HG03469 (cell line): ENCODE results near the gene SHISA8.

ENCODE experiments used
- ATAC-seq: cut with Tn5 transposase; IDR thresholded peaks from one replicate; pipeline ENCODE4 v1.9.1; 2021; ENCODE audit warnings: mild to moderate bottlenecking, moderate library complexity, moderate number of reproducible peaks; ENCODE audit not compliant: unreplicated experiment

SHISA8 gene

GRCh38 chr22:41915786-41916493 lies 1.1 kb upstream of the SHISA8 start:
- no peak for ATAC-seq

GRCh38 chr22:41914611-41915034 lies 251 bp downstream of the SHISA8 start:
- ATAC-seq: no peak

DNA sequence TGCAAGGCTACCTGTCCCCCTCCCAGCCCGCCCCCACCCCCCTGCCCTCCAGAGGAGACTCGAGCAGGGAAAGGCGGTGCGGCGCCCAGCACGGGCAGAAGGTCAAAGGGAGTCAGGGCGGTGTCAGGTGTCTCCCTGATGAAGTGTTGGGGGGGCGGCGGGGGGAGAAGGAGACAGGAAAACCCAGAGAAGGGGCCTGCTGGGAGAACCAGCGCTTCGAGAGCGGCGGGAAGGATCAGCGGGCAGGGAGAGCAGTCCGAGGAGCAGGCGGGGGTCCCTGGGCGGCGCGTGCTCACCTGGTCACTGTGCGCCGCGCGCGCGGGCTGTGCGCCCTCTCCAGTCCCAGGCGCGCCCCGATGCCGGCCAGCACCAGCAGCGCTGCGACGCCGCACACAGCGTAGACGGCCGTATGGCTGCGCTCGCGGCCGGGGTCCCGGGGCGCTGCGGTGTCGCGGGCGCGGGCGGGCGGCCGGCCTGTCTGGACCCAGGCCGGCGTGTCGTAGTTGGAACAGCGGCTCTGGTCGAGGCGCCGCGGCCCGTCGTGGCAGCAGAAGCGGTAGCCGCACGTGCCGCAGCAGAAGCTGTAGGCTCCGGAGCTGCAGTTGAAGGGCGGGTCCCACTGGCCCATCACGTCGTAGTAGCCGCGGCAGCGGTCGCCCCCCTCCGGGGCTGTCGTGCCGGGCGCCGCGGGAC lies 886 bp downstream of the SHISA8 start:
- ATAC-seq: no peak

DNA sequence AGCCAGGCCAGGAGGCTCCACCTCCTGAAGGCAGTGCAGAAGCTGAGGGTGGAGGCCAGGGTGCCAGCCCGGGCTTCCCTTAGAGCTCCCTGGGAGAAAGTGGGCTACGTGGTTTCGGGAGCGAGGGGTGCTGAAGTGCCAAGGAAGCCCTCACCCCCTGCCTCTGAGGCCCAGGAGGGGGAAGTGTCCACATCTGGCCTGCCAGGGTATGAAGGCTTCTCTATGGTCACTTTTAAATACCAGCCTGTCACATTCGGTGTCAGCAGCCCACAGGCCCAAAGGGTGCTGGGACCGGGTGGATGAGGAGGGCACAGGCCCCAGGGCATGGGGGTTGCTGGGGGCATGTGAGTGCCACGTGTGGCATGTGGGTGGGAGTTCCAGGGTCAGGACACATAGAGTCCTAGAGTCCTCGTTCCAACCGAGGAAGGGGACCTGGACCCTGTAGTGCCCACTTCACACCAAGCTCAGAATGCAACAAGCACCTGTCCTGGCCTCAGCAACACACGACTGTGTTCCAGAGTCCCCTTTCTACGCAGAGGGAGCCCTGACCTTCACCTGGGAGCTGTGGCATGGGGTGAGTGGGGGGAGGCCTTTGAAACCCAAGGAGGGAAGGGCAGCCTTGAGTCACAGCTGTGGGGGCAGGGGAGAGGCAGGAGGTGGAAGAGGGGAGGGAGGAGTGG lies 1.7 kb downstream of the SHISA8 start:
- ATAC-seq: no peak

DNA sequence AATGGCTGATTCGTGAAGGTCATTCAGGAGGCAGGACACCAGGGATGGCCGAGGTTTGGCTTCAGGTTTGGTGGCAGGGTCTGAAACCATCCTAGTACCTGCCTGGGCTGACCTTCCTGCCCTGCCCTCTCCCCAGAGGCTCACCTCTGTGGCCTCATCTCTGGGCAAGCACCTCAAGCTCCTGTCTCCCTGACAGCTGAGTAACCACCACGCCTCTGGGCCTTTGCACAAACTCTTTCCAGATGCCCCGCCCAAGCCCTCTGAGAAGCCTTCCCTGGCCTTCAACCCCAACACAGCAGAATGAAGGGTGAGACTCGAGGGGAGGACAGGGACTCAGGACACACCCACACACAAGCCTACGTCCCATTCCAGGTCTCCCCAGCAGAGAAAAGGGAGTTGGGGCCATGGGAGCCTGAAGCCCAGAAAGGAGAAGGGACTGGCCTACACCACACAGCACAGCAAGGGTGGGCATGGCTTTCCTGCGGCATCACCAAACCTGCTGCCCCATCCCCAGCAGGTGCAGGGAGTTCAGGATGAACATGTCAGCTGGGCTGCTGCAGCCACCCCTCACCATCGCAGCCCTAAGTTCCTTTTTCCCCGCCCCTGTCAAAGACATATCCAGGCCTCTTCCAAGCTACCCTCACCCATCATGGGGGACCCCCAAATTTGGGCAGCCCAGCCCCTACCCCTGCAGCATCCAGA lies 2.4 kb downstream of the SHISA8 start:
- ATAC-seq: no peak

- ATAC-seq: no peak
Observed at GRCh38 chr22:41911001-41911611, 3.8 kb downstream of the SHISA8 start.

DNA sequence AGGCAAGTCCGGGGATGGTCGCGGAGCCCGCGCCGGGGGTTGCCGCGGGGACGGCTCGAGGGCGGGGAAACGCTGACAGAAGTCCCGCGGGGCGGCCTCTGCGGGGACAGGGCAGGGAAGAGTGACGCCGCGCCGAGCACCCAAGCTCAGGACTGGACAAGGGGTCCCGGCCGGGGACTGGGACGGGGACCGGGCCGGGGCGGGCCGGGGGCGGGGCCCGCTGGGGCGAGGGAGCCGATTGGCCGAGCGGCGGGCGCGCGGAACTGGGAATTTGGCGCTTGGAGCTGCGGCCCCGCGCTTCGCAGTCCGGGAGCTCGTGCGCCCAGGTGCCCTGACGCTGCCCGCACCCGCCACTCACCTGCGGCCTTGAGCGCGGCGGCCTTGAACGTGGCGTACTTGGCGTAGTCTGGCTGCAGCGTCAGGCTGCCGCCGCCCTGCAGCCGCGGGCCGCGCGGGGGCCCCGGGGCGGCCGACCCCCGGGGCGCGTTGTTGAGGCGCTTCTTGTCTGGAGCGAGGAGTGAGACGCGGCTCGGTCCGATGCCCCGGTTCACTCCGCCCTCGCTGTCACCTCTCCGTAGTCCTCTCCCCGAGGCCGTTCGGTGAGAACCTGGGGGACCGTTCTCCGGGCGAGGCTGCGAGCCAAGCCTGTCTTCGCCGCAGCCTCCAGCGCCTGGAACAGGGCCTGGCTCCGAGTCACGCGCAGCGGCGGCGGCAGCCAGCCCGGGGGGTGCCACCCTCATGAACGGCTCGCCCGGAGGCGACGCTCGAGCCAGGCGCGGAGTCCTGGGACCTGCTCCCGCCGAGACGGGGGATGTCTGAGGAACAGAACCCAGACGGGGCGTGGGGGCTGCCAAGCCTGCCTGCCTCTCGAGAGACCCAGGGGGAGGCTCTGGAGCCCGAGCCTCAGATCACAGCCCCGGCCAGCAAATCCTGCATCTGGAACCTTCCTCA lies 4.5 kb downstream of the SHISA8 start:
- no peak for ATAC-seq

GRCh38 chr22:41909310-41910049 lies 5.4 kb downstream of the SHISA8 start:
- no peak for ATAC-seq

DNA sequence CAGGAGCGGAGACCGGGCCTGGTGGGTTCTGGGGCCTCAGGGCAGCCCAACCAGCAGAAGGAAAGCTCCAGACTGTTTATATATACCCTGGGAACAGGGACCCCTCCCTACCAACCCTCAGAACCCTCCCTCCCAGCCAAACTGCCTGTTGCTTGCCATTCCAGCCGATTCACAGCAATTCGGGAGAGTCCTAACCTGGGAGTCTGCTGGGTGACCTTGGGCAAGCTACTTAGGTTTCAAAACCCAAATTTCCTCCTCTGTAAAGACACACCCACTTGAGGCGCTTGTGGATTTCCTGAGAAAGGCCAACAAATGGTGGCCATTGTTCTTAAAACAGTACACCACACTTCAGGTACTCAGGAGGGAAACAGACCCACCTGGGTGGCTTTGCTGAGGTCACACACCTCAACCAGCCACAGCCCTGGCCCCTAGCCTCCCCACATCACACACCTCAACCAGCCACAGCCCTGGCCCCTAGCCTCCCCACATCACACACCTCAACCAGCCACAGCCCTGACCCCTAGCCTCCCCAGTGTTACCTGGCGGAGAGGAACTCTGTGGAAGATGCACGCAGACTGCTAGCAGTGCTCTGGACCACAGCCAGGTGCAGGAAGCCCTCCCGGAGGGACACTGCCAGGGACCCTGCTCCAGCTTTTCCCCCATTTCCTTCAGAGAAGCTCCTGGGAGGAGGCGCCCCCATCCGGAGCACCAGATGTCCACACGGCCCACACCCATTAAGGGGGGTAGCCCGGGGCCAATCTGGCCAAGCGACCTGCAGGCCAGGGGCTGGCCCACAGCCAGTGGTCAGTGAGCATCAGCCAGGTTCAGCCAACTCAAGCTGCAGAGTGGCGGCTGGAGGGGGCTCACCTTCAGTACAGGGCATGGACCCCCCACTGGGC lies 6.2 kb downstream of the SHISA8 start:
- ATAC-seq: no peak

DNA sequence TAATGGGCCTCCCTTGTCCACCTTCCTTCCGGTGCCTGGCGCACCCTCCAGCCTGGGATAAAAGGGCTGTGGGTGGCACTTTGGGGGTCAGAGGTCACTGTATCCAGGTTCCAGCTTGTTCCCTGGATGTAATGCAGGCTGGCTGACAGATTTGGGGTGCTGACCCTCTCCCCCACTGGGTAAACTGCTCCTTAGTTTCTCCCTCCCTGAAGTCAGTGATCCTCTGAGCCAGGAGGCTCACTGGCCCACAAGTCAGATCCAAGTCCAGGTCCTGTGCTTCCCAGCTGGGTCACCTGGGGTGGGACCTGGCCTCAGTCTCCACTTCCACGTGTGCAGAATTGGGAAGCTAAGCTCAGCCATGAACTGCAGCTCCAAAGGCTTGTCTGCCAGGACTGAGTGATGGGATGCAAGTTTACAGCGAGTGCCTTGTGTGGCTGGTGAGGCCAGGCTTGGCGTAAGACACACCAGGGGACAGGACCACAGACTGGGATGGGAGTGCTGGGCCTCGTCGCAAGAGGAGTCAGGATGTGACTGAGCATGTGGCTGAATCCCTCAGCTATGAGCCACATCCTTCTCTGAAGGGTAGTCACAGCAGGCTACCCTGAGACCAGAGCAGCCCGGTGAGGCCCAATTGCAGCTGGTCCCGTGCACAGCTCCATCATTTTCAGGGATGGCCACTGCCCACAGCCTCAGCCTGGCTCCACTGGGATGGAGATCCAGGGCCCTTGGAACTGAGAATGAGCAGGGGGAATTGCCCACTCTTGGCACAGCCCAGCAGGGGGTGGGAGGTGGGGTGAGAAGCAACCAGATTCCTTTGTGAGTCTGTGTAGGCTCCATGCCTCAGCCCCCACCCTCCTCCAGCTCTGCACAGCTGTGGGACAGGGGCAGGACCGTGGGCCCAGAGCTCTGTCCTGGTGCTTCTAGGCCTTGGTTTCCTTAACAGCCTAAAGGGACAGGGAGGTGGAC lies 7.2 kb downstream of the SHISA8 start:
- no peak for ATAC-seq

GRCh38 chr22:41906822-41907221 lies 8.1 kb downstream of the SHISA8 start:
- no peak for ATAC-seq

GRCh38 chr22:41905411-41906202 lies 9.3 kb downstream of the SHISA8 start:
- ATAC-seq: no peak

DNA sequence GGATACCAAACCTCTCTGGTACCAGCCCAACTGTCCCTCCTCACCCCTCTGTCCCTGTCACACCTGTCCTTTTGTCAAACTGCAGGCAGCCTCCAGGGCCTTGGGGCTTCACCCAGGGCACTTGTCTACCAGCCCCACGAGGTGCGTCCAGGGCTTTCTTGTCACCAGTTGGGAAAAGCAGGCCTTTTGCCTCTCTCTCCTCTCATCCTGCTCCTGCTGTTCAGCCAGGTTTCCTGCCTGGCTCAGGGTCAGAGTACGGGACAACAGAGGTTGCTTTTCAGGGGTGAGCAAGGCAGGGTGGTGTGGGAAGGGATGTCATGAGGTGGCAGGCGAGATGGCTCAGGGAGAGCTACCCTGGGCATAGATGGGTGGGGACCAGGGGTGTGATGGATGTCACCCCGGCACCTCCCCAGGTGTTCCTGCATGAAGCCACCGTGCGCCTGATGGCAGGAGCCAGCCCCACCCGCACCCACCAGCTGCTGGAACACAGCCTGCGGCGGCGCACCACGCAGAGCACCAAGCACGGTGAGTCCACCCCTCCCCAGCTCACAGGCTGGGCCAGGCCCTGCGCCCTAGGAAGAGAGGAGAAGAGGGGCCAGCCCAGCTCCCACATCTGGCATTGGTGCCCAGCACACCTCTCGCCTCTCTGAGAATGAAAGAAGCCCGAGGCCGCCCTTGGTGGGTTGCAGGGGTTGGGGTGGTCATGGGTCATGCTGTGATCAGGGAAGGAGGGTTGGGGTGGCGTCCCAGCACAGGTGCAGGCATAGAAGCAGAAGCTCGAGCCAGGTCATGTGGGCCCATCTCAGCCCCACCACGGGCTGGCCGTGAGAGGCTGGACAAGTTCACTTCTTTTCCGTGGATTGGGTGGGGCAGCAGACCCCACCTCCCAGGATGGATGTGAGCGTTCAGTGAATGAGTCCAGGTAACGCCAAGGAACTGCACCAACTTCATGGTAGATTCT lies 10.1 kb downstream of the SHISA8 start:
- no peak for ATAC-seq

- ATAC-seq: no peak
Observed at GRCh38 chr22:41902932-41903421, 11.9 kb downstream of the SHISA8 start.

DNA sequence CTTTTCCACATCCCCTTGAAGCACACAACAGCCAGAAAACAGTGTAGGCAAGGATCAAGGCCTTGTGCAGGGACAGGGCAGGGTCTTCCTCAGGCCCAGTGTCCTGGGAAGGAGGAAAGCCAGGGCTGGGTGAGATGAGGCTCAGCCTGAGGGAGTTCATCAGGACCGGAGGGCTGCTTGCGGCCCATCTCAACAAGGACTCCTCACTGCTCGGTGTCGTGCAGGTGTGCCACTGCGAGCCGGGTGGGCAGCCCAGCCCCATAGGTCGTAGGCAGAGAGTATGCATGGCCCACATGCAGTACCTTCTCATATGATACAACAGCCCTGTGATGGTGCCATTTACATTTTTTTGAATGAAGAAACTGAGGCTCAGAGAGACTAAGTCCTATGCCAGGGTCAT lies 12.9 kb downstream of the SHISA8 start:
- no peak for ATAC-seq
